Measurements from ENCODE around the gene CLIC5. TPM values are rescaled to one million over a fixed set of nuclear protein-coding genes. Genes with fewer than 3 reads are reported as not detected.

CLIC5 gene
- total RNA-seq, 1 experiment from 2014 or later, result 0.20 TPM

GRCh38 chr6:45845567-45845966 lies 170.1 kb downstream of the CLIC5 start:
- Histone ChIP-seq H4K91ac (ENCODE audit: insufficient read length, low read depth, low read length) (no peak overlapping the region), H3K27me3 (ENCODE audit: insufficient read depth, low read length) (no peaks in the 10 kb centered on the region), H3K23ac (ENCODE audit: insufficient read length, low read depth, low read length) (no peak overlapping the region), H2AK5ac (ENCODE audit: insufficient read length, low read length) (no peak overlapping the region), H4K20me1 (ENCODE audit: control insufficient read depth, insufficient read depth, insufficient read length) (no peaks in the 10 kb centered on the region), H3K9me3 (ENCODE audit: control insufficient read depth, low read depth, low read length) (no peaks in the 10 kb centered on the region), H3K79me2 (ENCODE audit: insufficient read depth, low read length) (no peaks in the 10 kb centered on the region), H2BK20ac (ENCODE audit: low read depth, low read length, poor library complexity, severe bottlenecking) (no peak overlapping the region), H2AFZ (ENCODE audit: low read length) (no peak overlapping the region), H2BK5ac (ENCODE audit: insufficient read length, low read length) (no peak overlapping the region), H3K27ac (ENCODE audit: insufficient read length, low read depth, low read length) (no peak overlapping the region), H2BK12ac (ENCODE audit: insufficient read length, low read depth, low read length) (no peak overlapping the region), H2BK15ac (ENCODE audit: low read depth, low read length) (no peak overlapping the region), H3K56ac (ENCODE audit: insufficient read length, low read depth, low read length) (no peak overlapping the region), H3K79me1 (ENCODE audit: insufficient read depth, low read depth, low read length, poor library complexity, severe bottlenecking) (no peaks in the 10 kb centered on the region), H3K14ac (ENCODE audit: insufficient read depth, low read length) (no peak overlapping the region), H3K18ac (ENCODE audit: insufficient read length, low read depth, low read length) (no peak overlapping the region), H3K4me2 (ENCODE audit: insufficient read depth, insufficient read length, low read length) (no peak overlapping the region), H3K4me1 (ENCODE audit: insufficient read depth, low read length) (no peaks in the 10 kb centered on the region), H3K4ac (ENCODE audit: low read depth, low read length) (no peak overlapping the region), H3T11ph (ENCODE audit: low read length) (no peak overlapping the region), H2BK120ac (ENCODE audit: low read depth, low read length, poor library complexity, severe bottlenecking) (no peak overlapping the region), H4K5ac (ENCODE audit: insufficient read length, low read depth, low read length) (no peak overlapping the region), H3K23me2 (ENCODE audit: insufficient read length, low read depth, low read length, poor library complexity, severe bottlenecking) (no peaks in the 10 kb centered on the region), H4K8ac (replicated peaks; ENCODE audit: insufficient read length, low read depth, low read length) (no peak overlapping the region), H3K9ac (ENCODE audit: extremely low read depth, insufficient read length, low read length) (no peak overlapping the region)
- no peaks in the 10 kb centered on the region for H3K9me3 Mint-ChIP-seq
- no CpG with 5 or more reads among the region's 1 CpG for WGBS (ENCODE audit: extremely low coverage, insufficient read length, low lambda C conversion rate)
- H3K36me3 Mint-ChIP-seq (ENCODE audit: insufficient read depth in 1 of 3, low read depth in 3 of 3), result no peaks in the 10 kb centered on the region
- H3K4me1 Mint-ChIP-seq, result peaks cover 7 to 11% of the 10 kb centered on the region in 2 experiments
- DNase-seq, result no peak
- no peak overlapping the region for H3K4me3 Mint-ChIP-seq
- H3K27me3 Mint-ChIP-seq (ENCODE audit: low read depth), result no peaks in the 10 kb centered on the region
- TF ChIP-seq, protein P1, sequence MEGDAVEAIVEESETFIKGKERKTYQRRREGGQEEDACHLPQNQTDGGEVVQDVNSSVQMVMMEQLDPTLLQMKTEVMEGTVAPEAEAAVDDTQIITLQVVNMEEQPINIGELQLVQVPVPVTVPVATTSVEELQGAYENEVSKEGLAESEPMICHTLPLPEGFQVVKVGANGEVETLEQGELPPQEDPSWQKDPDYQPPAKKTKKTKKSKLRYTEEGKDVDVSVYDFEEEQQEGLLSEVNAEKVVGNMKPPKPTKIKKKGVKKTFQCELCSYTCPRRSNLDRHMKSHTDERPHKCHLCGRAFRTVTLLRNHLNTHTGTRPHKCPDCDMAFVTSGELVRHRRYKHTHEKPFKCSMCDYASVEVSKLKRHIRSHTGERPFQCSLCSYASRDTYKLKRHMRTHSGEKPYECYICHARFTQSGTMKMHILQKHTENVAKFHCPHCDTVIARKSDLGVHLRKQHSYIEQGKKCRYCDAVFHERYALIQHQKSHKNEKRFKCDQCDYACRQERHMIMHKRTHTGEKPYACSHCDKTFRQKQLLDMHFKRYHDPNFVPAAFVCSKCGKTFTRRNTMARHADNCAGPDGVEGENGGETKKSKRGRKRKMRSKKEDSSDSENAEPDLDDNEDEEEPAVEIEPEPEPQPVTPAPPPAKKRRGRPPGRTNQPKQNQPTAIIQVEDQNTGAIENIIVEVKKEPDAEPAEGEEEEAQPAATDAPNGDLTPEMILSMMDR (conservative IDR thresholded peaks at IDR 0.05), result no peak
- H3K27ac Mint-ChIP-seq, result no peak overlapping the region

Data from H9 (cell line).